K562 (cell line): Measurements from ENCODE around the gene NEUROD4. TPM values are rescaled to one million over a fixed set of nuclear protein-coding genes. Genes with fewer than 3 reads are reported as not detected.

Experiments
- ARID4B ChIP-seq: sonication (generic); formaldehyde crosslinking; IDR thresholded peaks from 2 replicates; pipeline ENCODE4 v1.8.0; 2022; ENCODE audit warnings: mild to moderate bottlenecking, missing genetic modification reagents
- BDP1 ChIP-seq: IDR thresholded peaks from 3 replicates; pipeline ENCODE4 v1.6.1; 2011; ENCODE audit not compliant: insufficient read length, insufficient read depth
- BRD4 ChIP-seq: fragments of 200-600 bp; sonication (generic); IDR thresholded peaks from 2 replicates; pipeline ENCODE4 v1.6.1; 2017; ENCODE audit warnings: inconsistent platforms
- DDX20 ChIP-seq: fragments of 450-650 bp; IDR thresholded peaks from 2 replicates; pipeline ENCODE4 v1.6.1; 2016; ENCODE audit warnings: missing genetic modification characterization, low read depth, mild to moderate bottlenecking, missing compliant biosample characterization, moderate library complexity
- GABPA ChIP-seq: fragments of 200-800 bp; sonication (Bioruptor generic); conservative IDR thresholded peaks from 2 replicates; pipeline ENCODE4 v1.6.1; 2016; ENCODE audit warnings: low read depth, missing genetic modification characterization, missing compliant biosample characterization
- GATAD2B ChIP-seq: fragments of 450-650 bp; IDR thresholded peaks from 2 replicates; pipeline ENCODE4 v1.6.1; 2017; ENCODE audit warnings: mild to moderate bottlenecking, borderline replicate concordance
- HDAC3 ChIP-seq: fragments of 450-650 bp; IDR thresholded peaks from 2 replicates; pipeline ENCODE4 v1.6.1; 2018; ENCODE audit warnings: borderline replicate concordance, mild to moderate bottlenecking, moderate library complexity; ENCODE audit not compliant: partially characterized antibody
- HMG20A ChIP-seq: fragments of 450-650 bp; formaldehyde crosslinking; conservative IDR thresholded peaks from 2 replicates; pipeline ENCODE4 v1.4.0; 2020; ENCODE audit warnings: mild to moderate bottlenecking, mixed read lengths
- MBD2 ChIP-seq: sonication (generic); IDR thresholded peaks from 2 replicates; pipeline ENCODE4 v1.6.1; 2016; ENCODE audit warnings: low read depth, borderline replicate concordance
- MEIS2 ChIP-seq: fragments of 450-650 bp; IDR thresholded peaks from 2 replicates; pipeline ENCODE4 v1.6.1; 2014; ENCODE audit warnings: mild to moderate bottlenecking; ENCODE audit not compliant: partially characterized antibody
- MTA1 ChIP-seq: fragments of 450-650 bp; IDR thresholded peaks from 2 replicates; pipeline ENCODE4 v1.6.1; 2017; ENCODE audit warnings: borderline replicate concordance
- NFE2L1 ChIP-seq: fragments of 450-650 bp; IDR thresholded peaks from 2 replicates; pipeline ENCODE4 v1.6.1; 2016; ENCODE audit warnings: missing genetic modification characterization, low read depth, mild to moderate bottlenecking, missing compliant biosample characterization, moderate library complexity, borderline replicate concordance
- POLR2AphosphoS2 ChIP-seq: IDR thresholded peaks from 2 replicates; pipeline ENCODE4 v1.6.1; 2012; ENCODE audit warnings: low read length, improper control_type of control experiment
- RBM14 ChIP-seq: fragments of 200-400 bp; formaldehyde crosslinking; IDR thresholded peaks from 2 replicates; pipeline ENCODE4 v1.6.1; 2018; ENCODE audit warnings: low read depth, mild to moderate bottlenecking, low read length, moderate library complexity, borderline replicate concordance; ENCODE audit not compliant: insufficient read depth
- RFX5 ChIP-seq: IDR thresholded peaks from 2 replicates; pipeline ENCODE4 v1.6.1; 2011; ENCODE audit warnings: low read depth, mild to moderate bottlenecking, improper control_type of control experiment, low read length
- SETDB1 ChIP-seq: IDR thresholded peaks from one replicate; pipeline ENCODE4 v1.6.1; 2012; ENCODE audit warnings: low read length, control low read depth, inconsistent platforms
- SMARCA4 ChIP-seq: fragments of 450-650 bp; IDR thresholded peaks from 2 replicates; pipeline ENCODE4 v1.6.1; 2016
- SRSF9 ChIP-seq: fragments of 200-400 bp; formaldehyde crosslinking; IDR thresholded peaks from 2 replicates; pipeline ENCODE4 v1.6.1; 2017; ENCODE audit warnings: low read depth, low read length, borderline replicate concordance
- STAT5B ChIP-seq: fragments of 250-450 bp; sonication (Bioruptor Pico); IDR thresholded peaks from 2 replicates; pipeline ENCODE4 v1.8.0; 2021; ENCODE audit warnings: mild to moderate bottlenecking, inconsistent platforms
- ZC3H8 ChIP-seq: fragments of 450-650 bp; IDR thresholded peaks from 2 replicates; pipeline ENCODE4 v1.6.1; 2017
- ZNF239 ChIP-seq: fragments of 250-450 bp; sonication (Bioruptor Pico); IDR thresholded peaks from 2 replicates; pipeline ENCODE4 v1.4.0; 2020; ENCODE audit warnings: mild to moderate bottlenecking
- ZNF41 ChIP-seq: fragments of 250-450 bp; sonication (Bioruptor Pico); conservative IDR thresholded peaks from 2 replicates; pipeline ENCODE4 v1.4.0; 2020; ENCODE audit warnings: mild to moderate bottlenecking
- polyA plus RNA-seq, 8 experiments: library from polyadenylated mRNA; depleted of rRNA in 4 of 8; stranded (reverse) in 5 of 8; unstranded in 3 of 8; fragments of >200 nt; fragmentation: Nextera tagmentation in 2 of 8; fragmentation: Illumina TruSeq in 1 of 8; extraction: Ambion mirVana in 2 of 8; extraction: Trizol in 1 of 8; gene quantifications; 2 replicates each; pipeline versions ENCODE4 v1.2.1 to v1.2.3, GENCODE V29; 2011 to 2014; ENCODE audit warnings: inconsistent platforms in 1 of 8, missing spikeins in 1 of 8
- total RNA-seq, 7 experiments: library from RNA; depleted of rRNA in 6 of 7; stranded (reverse); fragments of >200 nt in 6 of 7; fragmentation: Illumina TruSeq in 2 of 7; extraction: Trizol in 2 of 7; gene quantifications; 2 replicates each; pipeline versions ENCODE4 v1.2.1 to v1.2.3, GENCODE V29; 2011 to 2021; ENCODE audit warnings: low replicate concordance in 1 of 7
- TF ChIP-seq, protein P1 (sequence below): fragments of 450-650 bp; IDR thresholded peaks from one replicate; pipeline ENCODE4 v1.6.1; 2018; ENCODE audit warnings: mild to moderate bottlenecking, moderate library complexity; ENCODE audit not compliant: partially characterized antibody
- TF ChIP-seq, protein P2 (sequence below): fragments of 450-650 bp; formaldehyde crosslinking; IDR thresholded peaks from 2 replicates; pipeline ENCODE4 v1.4.0; 2022; ENCODE audit warnings: missing genetic modification characterization

NEUROD4 gene
- total and polyA plus RNA-seq, 9 of the 15 experiments (the other 6 are each of a cell fraction or from before 2014, with no cell fraction given): not detected

- TF ChIP-seq ARID4B (CRISPR knock-in tag) (no peak), RBM14 (no peak), MBD2 (no peak), HMG20A (CRISPR knock-in tag) (no peak), SRSF9 (no peak), BRD4 (no peak), MTA1 (peak; percentile 77), GABPA (0 out of 2 replicates have a peak, but pooled peaks have one; percentile 8), SETDB1 (no peak), SMARCA4 (peak; percentile 86), RFX5 (no peak), ZNF41 (no peak), ZNF239 (no peak), BDP1 (no peak), STAT5B (CRISPR knock-in tag) (no peak), HDAC3 (no peak), GATAD2B (no peak), NFE2L1 (tag) (no peak; the same call in 1 of the 2 replicates), MEIS2 (peak; percentile 46), DDX20 (tag) (no peak), POLR2AphosphoS2 (no peak), ZC3H8 (peak; percentile 61; the same call in 1 of the 2 replicates)
- TF ChIP-seq, protein P1, sequence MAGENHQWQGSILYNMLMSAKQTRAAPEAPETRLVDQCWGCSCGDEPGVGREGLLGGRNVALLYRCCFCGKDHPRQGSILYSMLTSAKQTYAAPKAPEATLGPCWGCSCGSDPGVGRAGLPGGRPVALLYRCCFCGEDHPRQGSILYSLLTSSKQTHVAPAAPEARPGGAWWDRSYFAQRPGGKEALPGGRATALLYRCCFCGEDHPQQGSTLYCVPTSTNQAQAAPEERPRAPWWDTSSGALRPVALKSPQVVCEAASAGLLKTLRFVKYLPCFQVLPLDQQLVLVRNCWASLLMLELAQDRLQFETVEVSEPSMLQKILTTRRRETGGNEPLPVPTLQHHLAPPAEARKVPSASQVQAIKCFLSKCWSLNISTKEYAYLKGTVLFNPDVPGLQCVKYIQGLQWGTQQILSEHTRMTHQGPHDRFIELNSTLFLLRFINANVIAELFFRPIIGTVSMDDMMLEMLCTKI: no peak
- TF ChIP-seq, protein P2, sequence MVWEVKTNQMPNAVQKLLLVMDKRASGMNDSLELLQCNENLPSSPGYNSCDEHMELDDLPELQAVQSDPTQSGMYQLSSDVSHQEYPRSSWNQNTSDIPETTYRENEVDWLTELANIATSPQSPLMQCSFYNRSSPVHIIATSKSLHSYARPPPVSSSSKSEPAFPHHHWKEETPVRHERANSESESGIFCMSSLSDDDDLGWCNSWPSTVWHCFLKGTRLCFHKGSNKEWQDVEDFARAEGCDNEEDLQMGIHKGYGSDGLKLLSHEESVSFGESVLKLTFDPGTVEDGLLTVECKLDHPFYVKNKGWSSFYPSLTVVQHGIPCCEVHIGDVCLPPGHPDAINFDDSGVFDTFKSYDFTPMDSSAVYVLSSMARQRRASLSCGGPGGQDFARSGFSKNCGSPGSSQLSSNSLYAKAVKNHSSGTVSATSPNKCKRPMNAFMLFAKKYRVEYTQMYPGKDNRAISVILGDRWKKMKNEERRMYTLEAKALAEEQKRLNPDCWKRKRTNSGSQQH (CRISPR knock-in tag): peak; percentile 85; the same call in 1 of the 2 replicates
Observed at GRCh38 chr12:54987611-54988231, 32.1 kb upstream of the NEUROD4 start (continued).
